SK-N-SH (cell line): Measurements from ENCODE around the gene CHST9. TPM values are rescaled to one million over a fixed set of nuclear protein-coding genes. Genes with fewer than 3 reads are reported as not detected.

Source experiments
- CTCF ChIA-PET: fragments of 300-600, 350-600 bp; formaldehyde crosslinking; extraction: SDS; loops from one replicate; lab custom pipeline; 2021; lab: Yijun Ruan, JAX
- POLR2A ChIA-PET: fragments of 350-600 bp; sonication (Branson Sonifier 250); formaldehyde crosslinking; extraction: SDS; loops from one replicate; lab custom pipeline; 2020; ENCODE audit warnings: antibody characterized with exemption, inconsistent platforms; lab: Yijun Ruan, JAX
- DNase-seq: peaks from one replicate; pipeline ENCODE4 v3.0.0; 2012
- H2AFZ ChIP-seq: fragments of 200-600 bp; sonication (generic); 2 replicates; pipeline ENCODE4 v1.8.1; 2016; ENCODE audit warnings: antibody characterized with exemption, mild to moderate bottlenecking, low read depth
- H3F3A ChIP-seq: fragments of 200-600 bp; sonication (generic); replicated peaks from 2 replicates; pipeline ENCODE3; 2016; ENCODE audit warnings: antibody characterized with exemption, mild to moderate bottlenecking; ENCODE audit not compliant: insufficient read depth
- H3K27ac ChIP-seq, 2 experiments: fragments of 200-500 bp in 1 of 2; fragments of 200-600 bp in 1 of 2; sonication (Bioruptor generic) in 1 of 2; sonication (generic), shearing (Covaris generic) in 1 of 2; 2 replicates each; pipeline versions ENCODE4 v1.5.1 to v1.6.1; 2014 to 2016; ENCODE audit warnings: low read depth in 2 of 2, inconsistent platforms in 1 of 2, low read length in 1 of 2, mild to moderate bottlenecking in 1 of 2, mixed read lengths in 1 of 2
- H3K27me3 ChIP-seq: fragments of 200-600 bp; sonication (generic), shearing (Covaris generic); 2 replicates; pipeline ENCODE4 v1.6.1; 2016; ENCODE audit warnings: mixed run types; ENCODE audit not compliant: insufficient read depth
- H3K36me3 ChIP-seq, 2 experiments: fragments of 200-500 bp in 1 of 2; fragments of 200-600 bp in 1 of 2; sonication (Bioruptor generic) in 1 of 2; sonication (generic) in 1 of 2; replicated peaks in 1 of 2; 2 replicates each; pipeline versions ENCODE3 to v1.5.1; 2014 to 2016; ENCODE audit warnings: low read length in 1 of 2, mild to moderate bottlenecking in 1 of 2; ENCODE audit not compliant: insufficient read depth in 2 of 2, control insufficient read depth in 1 of 2
- H3K4me1 ChIP-seq, 2 experiments: fragments of 200-500 bp in 1 of 2; fragments of 200-600 bp in 1 of 2; sonication (Bioruptor generic) in 1 of 2; sonication (generic), shearing (Covaris generic) in 1 of 2; 2 replicates each; pipeline versions ENCODE4 v1.5.1 to v1.6.1; 2014 to 2016; ENCODE audit warnings: low read depth in 1 of 2, low read length in 1 of 2, mixed run types in 1 of 2; ENCODE audit not compliant: insufficient read depth in 2 of 2, control insufficient read depth in 1 of 2
- H3K4me2 ChIP-seq: fragments of 200-600 bp; sonication (generic), shearing (Covaris generic); 2 replicates; pipeline ENCODE4 v1.6.1; 2017; ENCODE audit warnings: mixed run types
- H3K4me3 ChIP-seq, 2 experiments: fragments of 200-500 bp in 1 of 2; fragments of 200-600 bp in 1 of 2; sonication (Bioruptor generic) in 1 of 2; sonication (generic), shearing (Covaris generic) in 1 of 2; 2 replicates each; pipeline versions ENCODE4 v1.5.1 to v1.8.1; 2014 to 2016; ENCODE audit warnings: low read depth in 2 of 2, inconsistent platforms in 1 of 2, low read length in 1 of 2, mild to moderate bottlenecking in 1 of 2, mixed read lengths in 1 of 2, moderate library complexity in 1 of 2
- H3K79me2 ChIP-seq: fragments of 200-600 bp; sonication (generic); 2 replicates; pipeline ENCODE4 v1.8.1; 2017; ENCODE audit warnings: mild to moderate bottlenecking; ENCODE audit not compliant: insufficient read depth
- H3K9ac ChIP-seq: fragments of 200-600 bp; sonication (generic); 2 replicates; pipeline ENCODE4 v1.6.1; 2017; ENCODE audit warnings: mixed run types
- H3K9me2 ChIP-seq: fragments of 200-600 bp; sonication (generic); 2 replicates; pipeline ENCODE4 v1.6.1; 2017; ENCODE audit warnings: mixed run types
- H3K9me3 ChIP-seq: fragments of 200-600 bp; sonication (generic); 2 replicates; pipeline ENCODE4 v1.6.1; 2017; ENCODE audit warnings: mixed run types, mild to moderate bottlenecking, moderate library complexity
- H4K20me1 ChIP-seq: fragments of 200-600 bp; sonication (generic); 2 replicates; pipeline ENCODE4 v1.6.1; 2017; ENCODE audit warnings: mild to moderate bottlenecking, mixed run types; ENCODE audit not compliant: insufficient read depth
- CHD2 ChIP-seq: fragments of 150-350 bp; IDR thresholded peaks from 2 replicates; pipeline ENCODE4 v1.6.1; 2018; ENCODE audit warnings: low read length; ENCODE audit not compliant: partially characterized antibody
- ELF1 ChIP-seq: IDR thresholded peaks from 2 replicates; pipeline ENCODE4 v1.4.0; 2012
- EP300 ChIP-seq, 2 experiments: IDR thresholded peaks; 2 replicates each; pipeline versions ENCODE4 v1.4.0 to v1.6.1; 2012; ENCODE audit warnings: borderline replicate concordance in 1 of 2, low read depth in 1 of 2, low read length in 1 of 2
- EZH2phosphoT487 ChIP-seq: fragments of 200-600 bp; sonication (generic); IDR thresholded peaks from 2 replicates; pipeline ENCODE4 v1.6.1; 2017; ENCODE audit warnings: low read depth, mixed run types, mild to moderate bottlenecking, antibody characterized with exemption, moderate library complexity, borderline replicate concordance
- GABPA ChIP-seq: IDR thresholded peaks from 2 replicates; pipeline ENCODE4 v1.4.0; 2012; ENCODE audit warnings: low read depth, mild to moderate bottlenecking
- MEF2A ChIP-seq: IDR thresholded peaks from 2 replicates; pipeline ENCODE4 v1.4.0; 2012; ENCODE audit warnings: low read depth, borderline replicate concordance
- MXI1 ChIP-seq: IDR thresholded peaks from 2 replicates; pipeline ENCODE4 v1.6.1; 2012; ENCODE audit warnings: mild to moderate bottlenecking, low read depth, low read length, improper control_type of control experiment
- PBX3 ChIP-seq: IDR thresholded peaks from 2 replicates; pipeline ENCODE4; 2012
- POLR2AphosphoS5 ChIP-seq: IDR thresholded peaks from 2 replicates; pipeline ENCODE4 v1.6.1; 2012; ENCODE audit warnings: low read depth, low read length
- RAD21 ChIP-seq: IDR thresholded peaks from 2 replicates; pipeline ENCODE4 v1.6.1; 2012; ENCODE audit warnings: mild to moderate bottlenecking, low read length
- RFX5 ChIP-seq: IDR thresholded peaks from 2 replicates; pipeline ENCODE4 v1.6.1; 2012; ENCODE audit warnings: mild to moderate bottlenecking, improper control_type of control experiment, low read length
- RXRA ChIP-seq: IDR thresholded peaks from 2 replicates; pipeline ENCODE4 v1.4.0; 2012; ENCODE audit warnings: low read depth, mild to moderate bottlenecking, borderline replicate concordance
- SIN3A ChIP-seq: IDR thresholded peaks from 2 replicates; pipeline ENCODE4 v1.6.1; 2012; ENCODE audit warnings: low read depth, mild to moderate bottlenecking, low read length, moderate library complexity, borderline replicate concordance
- SMC3 ChIP-seq: IDR thresholded peaks from 2 replicates; pipeline ENCODE4 v1.6.1; 2012; ENCODE audit warnings: low read depth, low read length, improper control_type of control experiment
- TCF12 ChIP-seq: IDR thresholded peaks from 2 replicates; pipeline ENCODE4 v1.4.0; 2012
- TEAD4 ChIP-seq: IDR thresholded peaks from 2 replicates; pipeline ENCODE4 v1.4.0; 2012; ENCODE audit warnings: mild to moderate bottlenecking, borderline replicate concordance; ENCODE audit not compliant: insufficient read depth
- USF2 ChIP-seq: fragments of 150-350 bp; IDR thresholded peaks from 2 replicates; pipeline ENCODE4 v1.6.1; 2017; ENCODE audit warnings: antibody characterized with exemption, low read length, low read depth, borderline replicate concordance
- ZBTB33 ChIP-seq: IDR thresholded peaks from 2 replicates; pipeline ENCODE4 v1.4.0; 2012; ENCODE audit warnings: low read depth, borderline replicate concordance
- WGBS: methylation state at CpG from one replicate; pipeline ENCODE4 v1.1.6; 2017; ENCODE audit warnings: low lambda C conversion rate; 5-methylcytosine and 5-hydroxymethylcytosine counted together
- polyA plus RNA-seq, 3 experiments: library from polyadenylated mRNA; depleted of rRNA; stranded (reverse); fragments of >200 nt; gene quantifications; 2 replicates each; pipeline ENCODE4 v1.2.3, GENCODE V29; 2012
- TF ChIP-seq, protein P1 (sequence below): fragments of 200-600 bp; sonication (generic); IDR thresholded peaks from 2 replicates; pipeline ENCODE4 v1.6.1; 2017; ENCODE audit warnings: antibody characterized with exemption, mild to moderate bottlenecking, moderate library complexity
- TF ChIP-seq, protein P2 (sequence below): IDR thresholded peaks from 2 replicates; pipeline ENCODE4 v1.4.0; 2012; ENCODE audit warnings: low read depth
- TF ChIP-seq, protein P3 (sequence below): fragments of 150-350 bp; IDR thresholded peaks from 2 replicates; pipeline ENCODE4 v1.6.1; 2016; ENCODE audit warnings: mild to moderate bottlenecking, low read depth, low read length

CHST9 gene
- polyA plus RNA-seq, 1 of the 3 experiments (the other 2 are of a cell fraction) = not detected

DNA sequence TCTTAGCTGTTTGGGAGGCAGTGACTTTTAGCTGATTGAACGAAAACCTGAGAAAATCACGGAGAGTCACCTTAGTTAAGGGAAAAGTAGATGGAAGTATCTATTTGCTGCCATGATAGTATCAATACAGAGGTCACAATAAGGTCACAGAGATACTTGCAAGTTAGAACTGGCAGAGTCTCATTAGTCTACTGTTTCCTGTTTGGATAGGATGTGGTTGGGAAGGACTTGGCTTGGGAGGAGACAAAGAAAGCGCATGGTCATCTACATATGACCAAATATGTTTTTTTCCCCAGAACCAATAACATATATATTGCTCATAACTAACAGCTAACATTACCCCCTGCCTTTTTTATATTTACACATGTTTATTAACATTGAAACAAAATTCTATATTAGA is 241.2 kb downstream of the CHST9 start:
- DNase-seq = no peak
- no peak overlapping the region for H3K9ac ChIP-seq
- no peaks in the 10 kb centered on the region for H3F3A ChIP-seq
- no peak overlapping the region for H3K4me3 ChIP-seq
- no peak overlapping the region for H3K27ac ChIP-seq
- H3K27me3 ChIP-seq = no peaks in the 10 kb centered on the region
- no peaks in the 10 kb centered on the region for H3K9me2 ChIP-seq
- H3K36me3 ChIP-seq = no peaks in the 10 kb centered on the region
- POLR2A ChIA-PET = no interaction called here
- no peak overlapping the region for H2AFZ ChIP-seq
- H3K4me2 ChIP-seq = no peak overlapping the region
- 31% methylated on average over 3 of the region's 3 CpGs for WGBS
- no peak for TF ChIP-seq SMC3
- TF ChIP-seq, all 33 proteins: peak for 0
- Histone ChIP-seq H3K9me3 (no peaks in the 10 kb centered on the region), H3K4me1 (no peaks in the 10 kb centered on the region; a peak in 1 of 4 replicates), H3K79me2 (no peaks in the 10 kb centered on the region), H4K20me1 (no peaks in the 10 kb centered on the region)
- CTCF ChIA-PET = interaction anchor here (1.2 kb wide), 1 partner anchor 8 kb away, joined by 4 read pairs; no protein-coding TSS in a partner anchor

DNA sequence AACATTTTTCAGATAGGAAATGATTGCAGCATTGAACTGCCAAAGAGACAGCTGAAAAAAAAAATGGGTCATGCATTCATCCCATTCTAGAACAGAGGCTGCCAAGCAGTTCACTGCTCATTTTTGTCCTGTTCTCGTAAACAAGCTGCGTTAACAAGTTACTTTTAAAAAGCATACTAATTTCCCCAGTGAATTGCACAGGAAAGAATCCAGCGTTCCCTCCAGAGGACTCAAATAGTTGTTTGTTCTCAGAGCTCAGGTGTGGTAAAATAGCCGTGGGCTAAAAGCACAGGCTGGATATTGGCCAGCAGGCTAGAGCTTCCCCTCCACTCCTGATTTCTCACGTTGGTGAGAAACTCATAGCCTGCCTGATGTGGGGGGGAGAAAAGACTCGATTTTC is 243.5 kb downstream of the CHST9 start:
- WGBS = 28% methylated on average over 6 of the region's 6 CpGs
- H3K9ac ChIP-seq = no peak overlapping the region
- no peaks in the 10 kb centered on the region for H3F3A ChIP-seq
- H3K9me3 ChIP-seq = no peaks in the 10 kb centered on the region
- H3K4me1 ChIP-seq = no peaks in the 10 kb centered on the region; a peak in 1 of 4 replicates
- ChIA-PET CTCF (no interaction called here), POLR2A (no interaction called here)
- no peak for DNase-seq
- H3K4me2 ChIP-seq = no peak overlapping the region
- H4K20me1 ChIP-seq = no peaks in the 10 kb centered on the region
- H2AFZ ChIP-seq = no peak overlapping the region
- H3K36me3 ChIP-seq = no peaks in the 10 kb centered on the region
- no peak overlapping the region for H3K27ac ChIP-seq
- no peak overlapping the region for H3K4me3 ChIP-seq
- no peaks in the 10 kb centered on the region for H3K79me2 ChIP-seq
- TF ChIP-seq MEF2A (no peak), ZBTB33 (no peak), GABPA (no peak), USF2 (no peak), RFX5 (no peak), RXRA (no peak), CHD2 (no peak), ELF1 (no peak), EZH2phosphoT487 (no peak), RAD21 (no peak), PBX3 (no peak), EP300 (IDR thresholded peaks at IDR 0.05; ENCODE audit: borderline replicate concordance in 1 of 2, low read depth in 1 of 2, low read length in 1 of 2) (no peak), POLR2AphosphoS5 (no peak), MXI1 (no peak), TEAD4 (no peak), TCF12 (no peak), SIN3A (no peak)
- TF ChIP-seq, protein P1, sequence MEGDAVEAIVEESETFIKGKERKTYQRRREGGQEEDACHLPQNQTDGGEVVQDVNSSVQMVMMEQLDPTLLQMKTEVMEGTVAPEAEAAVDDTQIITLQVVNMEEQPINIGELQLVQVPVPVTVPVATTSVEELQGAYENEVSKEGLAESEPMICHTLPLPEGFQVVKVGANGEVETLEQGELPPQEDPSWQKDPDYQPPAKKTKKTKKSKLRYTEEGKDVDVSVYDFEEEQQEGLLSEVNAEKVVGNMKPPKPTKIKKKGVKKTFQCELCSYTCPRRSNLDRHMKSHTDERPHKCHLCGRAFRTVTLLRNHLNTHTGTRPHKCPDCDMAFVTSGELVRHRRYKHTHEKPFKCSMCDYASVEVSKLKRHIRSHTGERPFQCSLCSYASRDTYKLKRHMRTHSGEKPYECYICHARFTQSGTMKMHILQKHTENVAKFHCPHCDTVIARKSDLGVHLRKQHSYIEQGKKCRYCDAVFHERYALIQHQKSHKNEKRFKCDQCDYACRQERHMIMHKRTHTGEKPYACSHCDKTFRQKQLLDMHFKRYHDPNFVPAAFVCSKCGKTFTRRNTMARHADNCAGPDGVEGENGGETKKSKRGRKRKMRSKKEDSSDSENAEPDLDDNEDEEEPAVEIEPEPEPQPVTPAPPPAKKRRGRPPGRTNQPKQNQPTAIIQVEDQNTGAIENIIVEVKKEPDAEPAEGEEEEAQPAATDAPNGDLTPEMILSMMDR = no peak
- TF ChIP-seq, protein P2, sequence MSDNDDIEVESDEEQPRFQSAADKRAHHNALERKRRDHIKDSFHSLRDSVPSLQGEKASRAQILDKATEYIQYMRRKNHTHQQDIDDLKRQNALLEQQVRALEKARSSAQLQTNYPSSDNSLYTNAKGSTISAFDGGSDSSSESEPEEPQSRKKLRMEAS = no peak
- TF ChIP-seq, protein P3, sequence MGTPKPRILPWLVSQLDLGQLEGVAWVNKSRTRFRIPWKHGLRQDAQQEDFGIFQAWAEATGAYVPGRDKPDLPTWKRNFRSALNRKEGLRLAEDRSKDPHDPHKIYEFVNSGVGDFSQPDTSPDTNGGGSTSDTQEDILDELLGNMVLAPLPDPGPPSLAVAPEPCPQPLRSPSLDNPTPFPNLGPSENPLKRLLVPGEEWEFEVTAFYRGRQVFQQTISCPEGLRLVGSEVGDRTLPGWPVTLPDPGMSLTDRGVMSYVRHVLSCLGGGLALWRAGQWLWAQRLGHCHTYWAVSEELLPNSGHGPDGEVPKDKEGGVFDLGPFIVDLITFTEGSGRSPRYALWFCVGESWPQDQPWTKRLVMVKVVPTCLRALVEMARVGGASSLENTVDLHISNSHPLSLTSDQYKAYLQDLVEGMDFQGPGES = no peak
- H3K9me2 ChIP-seq = no peaks in the 10 kb centered on the region
- no peaks in the 10 kb centered on the region for H3K27me3 ChIP-seq
